GM12878 (cell line): ENCODE results near the gene UNC93A. TPM values are rescaled to one million over a fixed set of nuclear protein-coding genes. Genes with fewer than 3 reads are reported as not detected.

Experiments
- ATAC-seq: fragments of 200-7000 bp; cut with Tn5 transposase; 3 replicates; pipeline ENCODE4 v1.9.1; 2020; ENCODE audit warnings: mild to moderate bottlenecking, moderate library complexity
- BruUV-seq: library from RNA; stranded (reverse); fragments of 400-500 nt; replicated peaks from 2 replicates; lab custom pipeline; 2021; lab: Mats Ljungman, UMichigan
- CTCF ChIA-PET: fragments of 300-600 bp; sonication (Branson Sonifier 250); formaldehyde crosslinking; extraction: SDS; loops from one replicate; lab custom pipeline; 2021; ENCODE audit warnings: inconsistent platforms; lab: Yijun Ruan, JAX
- POLR2A ChIA-PET: fragments of 350-600 bp; formaldehyde crosslinking; extraction: SDS; loops from one replicate; lab custom pipeline; 2021; ENCODE audit warnings: inconsistent platforms; lab: Charles Lee
- RAD21 ChIA-PET: fragments of 300-600 bp; sonication (Branson Sonifier 250); formaldehyde crosslinking; loops from one replicate; lab custom pipeline; 2023; ENCODE audit warnings: antibody characterized with exemption; ENCODE audit not compliant: unreplicated experiment; lab: Charles Lee
- SMC1A ChIA-PET: fragments of 300-600 bp; sonication (Branson Sonifier 250); formaldehyde crosslinking; loops from one replicate; lab custom pipeline; 2023; ENCODE audit not compliant: unreplicated experiment, uncharacterized antibody; lab: Charles Lee
- DNase-seq: peaks from one replicate; pipeline ENCODE4 v3.0.0-alpha.2; 2011; ENCODE audit warnings: low read depth, low spot score
- FAIRE-seq: peaks from 3 replicates; lab custom pipeline; 2011; peaks lifted over from hg19 to GRCh38; lab: Jason Lieb, UNC
- H2AFZ ChIP-seq: 2 replicates; pipeline ENCODE4 v1.6.0; 2011; ENCODE audit warnings: low read depth, low read length, control low read depth; ENCODE audit not compliant: control insufficient read depth
- H3K27ac ChIP-seq: 2 replicates; pipeline ENCODE4 v1.5.1; 2011; ENCODE audit warnings: control low read depth; ENCODE audit not compliant: control insufficient read depth, insufficient read depth
- H3K27me3 ChIP-seq, 2 experiments: replicated peaks in 1 of 2; 2 replicates each; pipeline versions ENCODE4 v1.6.0 to v1.6.1; 2011; ENCODE audit warnings: low read length in 1 of 2; ENCODE audit not compliant: control insufficient read depth in 2 of 2, insufficient read depth in 2 of 2
- H3K36me3 ChIP-seq, 2 experiments: 2 replicates each; pipeline ENCODE4 v1.5.1; 2011; ENCODE audit warnings: low read length in 1 of 2; ENCODE audit not compliant: control insufficient read depth in 2 of 2, insufficient read depth in 2 of 2
- H3K4me1 ChIP-seq: 2 replicates; pipeline ENCODE4 v1.6.1; 2011; ENCODE audit warnings: mild to moderate bottlenecking, low read length, moderate library complexity, mixed read lengths; ENCODE audit not compliant: control insufficient read depth, insufficient read depth
- H3K4me2 ChIP-seq: 2 replicates; pipeline ENCODE4 v1.6.0; 2011; ENCODE audit warnings: control low read depth; ENCODE audit not compliant: control insufficient read depth, insufficient read depth
- H3K4me3 ChIP-seq: fragments of 200-600 bp; sonication (generic); 2 replicates; pipeline ENCODE4 v1.5.1; 2016
- H3K79me2 ChIP-seq: 2 replicates; pipeline ENCODE4 v1.6.0; 2011; ENCODE audit warnings: low read length; ENCODE audit not compliant: control insufficient read depth, insufficient read depth
- H3K9ac ChIP-seq: 2 replicates; pipeline ENCODE4 v1.8.0; 2011; ENCODE audit warnings: low read length, control low read depth, mixed read lengths; ENCODE audit not compliant: control insufficient read depth, insufficient read depth
- H3K9me3 ChIP-seq: replicated peaks from 3 replicates; pipeline ENCODE4 v1.5.1; 2011; ENCODE audit warnings: mild to moderate bottlenecking, low read length; ENCODE audit not compliant: control insufficient read depth, insufficient read depth
- H4K20me1 ChIP-seq: 2 replicates; pipeline ENCODE4 v1.6.0; 2011; ENCODE audit not compliant: control insufficient read depth, insufficient read depth
- CHD2 ChIP-seq: IDR thresholded peaks from 2 replicates; pipeline ENCODE4 v1.6.1; 2011; ENCODE audit warnings: low read depth, low read length, improper control_type of control experiment, borderline replicate concordance
- ZNF207 ChIP-seq: fragments of 450-650 bp; IDR thresholded peaks from 2 replicates; pipeline ENCODE4 v1.6.1; 2014; ENCODE audit warnings: antibody characterized with exemption, mild to moderate bottlenecking, borderline replicate concordance
- WGBS: methylation state at CpG from one replicate; pipeline ENCODE4 v1.1.6; 2016; ENCODE audit warnings: low lambda C conversion rate; ENCODE audit not compliant: insufficient replicate concordance, insufficient coverage; ENCODE audit errors: missing lambda C conversion rate; 5-methylcytosine and 5-hydroxymethylcytosine counted together
- in situ Hi-C: fragments of 300-500 bp; cut with MboI; formaldehyde crosslinking; loops from 9 replicates; pipeline ENCODE4 v1.14.3; 2018; ENCODE audit warnings: mixed read lengths
- intact Hi-C: fragments of 100-400 bp; cut with micrococcal nuclease; formaldehyde crosslinking; loops from one replicate; pipeline ENCODE4 v1.14.2; 2022; ENCODE audit not compliant: unreplicated experiment
- polyA plus RNA-seq, 11 experiments: library from polyadenylated mRNA; depleted of rRNA in 4 of 11; unstranded in 6 of 11; stranded (reverse) in 5 of 11; fragments of >200 nt; fragmentation: Nextera tagmentation in 4 of 11; fragmentation: Illumina TruSeq in 1 of 11; extraction: Ambion mirVana in 4 of 11; extraction: Trizol in 1 of 11; gene quantifications; 1 replicate in 1 of 11; 2 replicates in 10 of 11; pipeline versions ENCODE4 v1.2.1 to v1.2.3, GENCODE V29; 2011 to 2016; ENCODE audit warnings: inconsistent platforms in 2 of 11, missing spikeins in 2 of 11, low read depth in 1 of 11
- total RNA-seq, 4 experiments: library from RNA; depleted of rRNA in 3 of 4; stranded (reverse); fragments of >200 nt in 3 of 4; fragmentation: Illumina TruSeq in 1 of 4; extraction: Trizol in 1 of 4; gene quantifications; 2 replicates each; pipeline versions ENCODE4 v1.2.1 to v1.2.3, GENCODE V29; 2013 to 2021
- TF ChIP-seq, protein P1 (sequence below): fragments of 450-650 bp; formaldehyde crosslinking; IDR thresholded peaks from 2 replicates; pipeline ENCODE4 v1.4.0; 2020; ENCODE audit warnings: mild to moderate bottlenecking, moderate library complexity
- TF ChIP-seq, protein P2 (sequence below): fragments of 450-650 bp; conservative IDR thresholded peaks from 2 replicates; pipeline ENCODE4 v1.6.1; 2017; ENCODE audit warnings: mild to moderate bottlenecking, moderate library complexity

UNC93A gene
- total and polyA plus RNA-seq, 10 of the 15 experiments (the other 5 are each of a cell fraction or from before 2014, with no cell fraction given) = 0.37 TPM; not detected in 9

DNA sequence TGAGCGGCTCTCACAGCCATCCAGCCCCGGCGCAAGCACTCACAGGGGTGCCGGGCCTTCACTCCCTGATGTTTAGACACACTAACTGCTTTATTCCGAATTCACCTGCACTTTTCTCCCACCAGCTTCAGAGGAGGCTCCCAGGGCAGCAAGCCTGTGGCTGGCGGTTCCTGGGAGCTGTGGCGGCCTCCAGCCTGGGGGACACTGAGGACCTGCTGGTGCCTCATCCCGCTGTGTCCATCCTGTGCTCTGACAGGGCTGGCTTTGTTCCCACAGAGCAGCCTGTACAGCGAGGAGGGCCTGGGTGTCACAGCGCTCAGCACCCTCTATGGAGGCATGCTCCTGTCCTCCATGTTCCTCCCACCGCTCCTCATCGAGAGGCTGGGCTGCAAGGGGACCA, 3.1 kb downstream of the UNC93A start (continued):
- TF ChIP-seq, protein P1, sequence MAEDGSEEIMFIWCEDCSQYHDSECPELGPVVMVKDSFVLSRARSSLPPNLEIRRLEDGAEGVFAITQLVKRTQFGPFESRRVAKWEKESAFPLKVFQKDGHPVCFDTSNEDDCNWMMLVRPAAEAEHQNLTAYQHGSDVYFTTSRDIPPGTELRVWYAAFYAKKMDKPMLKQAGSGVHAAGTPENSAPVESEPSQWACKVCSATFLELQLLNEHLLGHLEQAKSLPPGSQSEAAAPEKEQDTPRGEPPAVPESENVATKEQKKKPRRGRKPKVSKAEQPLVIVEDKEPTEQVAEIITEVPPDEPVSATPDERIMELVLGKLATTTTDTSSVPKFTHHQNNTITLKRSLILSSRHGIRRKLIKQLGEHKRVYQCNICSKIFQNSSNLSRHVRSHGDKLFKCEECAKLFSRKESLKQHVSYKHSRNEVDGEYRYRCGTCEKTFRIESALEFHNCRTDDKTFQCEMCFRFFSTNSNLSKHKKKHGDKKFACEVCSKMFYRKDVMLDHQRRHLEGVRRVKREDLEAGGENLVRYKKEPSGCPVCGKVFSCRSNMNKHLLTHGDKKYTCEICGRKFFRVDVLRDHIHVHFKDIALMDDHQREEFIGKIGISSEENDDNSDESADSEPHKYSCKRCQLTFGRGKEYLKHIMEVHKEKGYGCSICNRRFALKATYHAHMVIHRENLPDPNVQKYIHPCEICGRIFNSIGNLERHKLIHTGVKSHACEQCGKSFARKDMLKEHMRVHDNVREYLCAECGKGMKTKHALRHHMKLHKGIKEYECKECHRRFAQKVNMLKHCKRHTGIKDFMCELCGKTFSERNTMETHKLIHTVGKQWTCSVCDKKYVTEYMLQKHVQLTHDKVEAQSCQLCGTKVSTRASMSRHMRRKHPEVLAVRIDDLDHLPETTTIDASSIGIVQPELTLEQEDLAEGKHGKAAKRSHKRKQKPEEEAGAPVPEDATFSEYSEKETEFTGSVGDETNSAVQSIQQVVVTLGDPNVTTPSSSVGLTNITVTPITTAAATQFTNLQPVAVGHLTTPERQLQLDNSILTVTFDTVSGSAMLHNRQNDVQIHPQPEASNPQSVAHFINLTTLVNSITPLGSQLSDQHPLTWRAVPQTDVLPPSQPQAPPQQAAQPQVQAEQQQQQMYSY (CRISPR knock-in tag) = no peak
- TF ChIP-seq CHD2 = no peak

- in situ Hi-C loops = loop anchor here (5.0 kb wide), 1 partner anchor 523 kb away; no protein-coding TSS in a partner anchor
These were observed 3.8 kb downstream of the UNC93A start for GRCh38 chr6:167294651-167295494.

More at GRCh38 chr6:167294651-167295494, 3.8 kb downstream of the UNC93A start:
- 34% methylated on average over 31 of the region's 38 CpGs for WGBS
- Histone ChIP-seq H3K4me2 (no peak overlapping the region), H3K36me3 (no peaks in the 10 kb centered on the region)
- no peak for DNase-seq
- SMC1A ChIA-PET = no interaction called here
- TF ChIP-seq, protein P2, sequence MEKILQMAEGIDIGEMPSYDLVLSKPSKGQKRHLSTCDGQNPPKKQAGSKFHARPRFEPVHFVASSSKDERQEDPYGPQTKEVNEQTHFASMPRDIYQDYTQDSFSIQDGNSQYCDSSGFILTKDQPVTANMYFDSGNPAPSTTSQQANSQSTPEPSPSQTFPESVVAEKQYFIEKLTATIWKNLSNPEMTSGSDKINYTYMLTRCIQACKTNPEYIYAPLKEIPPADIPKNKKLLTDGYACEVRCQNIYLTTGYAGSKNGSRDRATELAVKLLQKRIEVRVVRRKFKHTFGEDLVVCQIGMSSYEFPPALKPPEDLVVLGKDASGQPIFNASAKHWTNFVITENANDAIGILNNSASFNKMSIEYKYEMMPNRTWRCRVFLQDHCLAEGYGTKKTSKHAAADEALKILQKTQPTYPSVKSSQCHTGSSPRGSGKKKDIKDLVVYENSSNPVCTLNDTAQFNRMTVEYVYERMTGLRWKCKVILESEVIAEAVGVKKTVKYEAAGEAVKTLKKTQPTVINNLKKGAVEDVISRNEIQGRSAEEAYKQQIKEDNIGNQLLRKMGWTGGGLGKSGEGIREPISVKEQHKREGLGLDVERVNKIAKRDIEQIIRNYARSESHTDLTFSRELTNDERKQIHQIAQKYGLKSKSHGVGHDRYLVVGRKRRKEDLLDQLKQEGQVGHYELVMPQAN = no peak
- TF ChIP-seq ZNF207 = no peak
- TF ChIP-seq, all 136 proteins: peak for 0
- no peak for ATAC-seq
- Histone ChIP-seq H3K79me2 (no peaks in the 10 kb centered on the region), H2AFZ (no peak overlapping the region), H3K4me1 (no peaks in the 10 kb centered on the region), H3K9ac (no peak overlapping the region), H3K9me3 (no peaks in the 10 kb centered on the region), H3K27ac (no peak overlapping the region), H4K20me1 (no peaks in the 10 kb centered on the region), H3K27me3 (peaks cover 1 to 6% of the 10 kb centered on the region in 2 experiments; a peak in 2 of 4 replicates), H3K4me3 (no peak overlapping the region)
- no peak for FAIRE-seq
- intact Hi-C loops = loop anchor here (5.0 kb wide), 1 partner anchor 518 kb away; no protein-coding TSS in a partner anchor
- POLR2A ChIA-PET = no interaction called here
- BruUV-seq = no TSS peak
- RAD21 ChIA-PET = no interaction called here
- CTCF ChIA-PET = no interaction called here
